HFFc6 (cell line): ENCODE data around the gene FOXK1. TPM values are rescaled to one million over a fixed set of nuclear protein-coding genes. Genes with fewer than 3 reads are reported as not detected.

Experiments
- microRNA-seq: library from miRNA; unstranded; fragments of <30 nt; microRNA quantifications from one replicate; pipeline ENCODE4, GENCODE V29; 2019
- total RNA-seq, 6 experiments: library from RNA; stranded (reverse); fragmentation: NEBNext Ultra II Directional; extraction: Animal tissue kit (Norgen Biotek cat#: 25700); gene quantifications; 2 replicates in 1 of 6; 3 replicates in 5 of 6; pipeline ENCODE4 v1.2.3, GENCODE V29; 2021

FOXK1 gene
- total RNA-seq, 6 experiments from 2014 or later: 33.8 to 39.4 (median 36.2) TPM

Small RNAs within 50 kb of the gene (microRNA-seq; reads per million reads assigned to microRNA genes)
- gene MIR4656: not detected

Other genes with a start within 250 kb of the FOXK1 start
- 10 to 100 TPM; 39.8 to 50.4 (median 42.1) TPM for gene AP5Z1, start 93.3 kb downstream of the FOXK1 start, total RNA-seq
- gene PAPOLB, start 179.7 kb downstream of the FOXK1 start, total RNA-seq: not detected
- under 1 TPM; 0.09 to 0.43 (median 0.24) TPM for gene RADIL, start 201.4 kb downstream of the FOXK1 start, total RNA-seq